ENCODE results near the gene CLMP. TPM values are rescaled to one million over a fixed set of nuclear protein-coding genes. Genes with fewer than 3 reads are reported as not detected.

CLMP gene
- total RNA-seq, 4 donors from 2014 or later, result 23.6 to 49.4 (median 38.0) TPM

GRCh38 chr11:123238297-123238696, 43.2 kb upstream of the CLMP start:
- no peak for DNase-seq
- in situ Hi-C loops (cut with MboI; ENCODE audit: low pct_ligation_motif_present in 1 of 4, low pct_unique_long_range_greater_than_20kb in 1 of 4, low sequenced_read_pairs in 3 of 4) (no loop called here), intact Hi-C loops (cut with DNase I; ENCODE audit: low total_unique reads) (loop anchor here (2.0 kb wide), 1 partner anchor 133 kb away; no protein-coding TSS in a partner anchor)
- Histone ChIP-seq H3K27ac (no peak overlapping the region), H3K27me3 (no peaks in the 10 kb centered on the region), H3K9me3 (no peaks in the 10 kb centered on the region), H3K36me3 (no peaks in the 10 kb centered on the region), H3K4me3 (no peak overlapping the region), H3K4me1 (peaks cover 0 to 7% (median 4%) of the 10 kb centered on the region in 4 donors)
- WGBS, 2 donors (ENCODE audit: low coverage in 1 of 2), result 89% methylated on average over 1 of the region's 1 CpG; no CpG with 5 or more reads in 1 of the 2 donors
- no peak for TF ChIP-seq POLR2AphosphoS5 (IDR thresholded peaks at IDR 0.05)
- no peak for TF ChIP-seq CTCF (IDR thresholded peaks at IDR 0.05)
- TF ChIP-seq POLR2A (IDR thresholded peaks at IDR 0.05), result no peak
- TF ChIP-seq EP300 (IDR thresholded peaks at IDR 0.05; ENCODE audit: low read depth), result no peak

- DNase-seq, result no peak
- no peak overlapping the region for H3K4me3 ChIP-seq
- in situ Hi-C loops (cut with MboI; ENCODE audit: low pct_ligation_motif_present in 1 of 4, low pct_unique_long_range_greater_than_20kb in 1 of 4, low sequenced_read_pairs in 3 of 4), result no loop called here
- no peaks in the 10 kb centered on the region for H3K27me3 ChIP-seq
- intact Hi-C loops (cut with DNase I; ENCODE audit: low total_unique reads), result no loop called here
- H3K4me1 ChIP-seq, result peaks cover 0 to 8% (median 5%) of the 10 kb centered on the region in 4 donors
- H3K27ac ChIP-seq, result no peak overlapping the region
- H3K36me3 ChIP-seq, result no peaks in the 10 kb centered on the region
- H3K9me3 ChIP-seq, result no peaks in the 10 kb centered on the region
- TF ChIP-seq POLR2AphosphoS5 (IDR thresholded peaks at IDR 0.05), result no peak
- TF ChIP-seq CTCF (IDR thresholded peaks at IDR 0.05), result no peak
- TF ChIP-seq POLR2A (IDR thresholded peaks at IDR 0.05), result no peak
- TF ChIP-seq EP300 (IDR thresholded peaks at IDR 0.05; ENCODE audit: low read depth), result no peak
- 90 to 100% methylated on average over 3 of the region's 3 CpGs for WGBS, 2 donors (ENCODE audit: low coverage in 1 of 2)
These were observed 41.8 kb upstream of the CLMP start for GRCh38 chr11:123236879-123237278.

GRCh38 chr11:123235656-123236261, 40.7 kb upstream of the CLMP start:
- intact Hi-C loops (cut with DNase I; ENCODE audit: low total_unique reads), result no loop called here
- in situ Hi-C loops (cut with MboI; ENCODE audit: low pct_ligation_motif_present in 1 of 4, low pct_unique_long_range_greater_than_20kb in 1 of 4, low sequenced_read_pairs in 3 of 4), result no loop called here
- DNase-seq, result no peak
- H3K4me3 ChIP-seq, result no peak overlapping the region
- peaks cover 0 to 13% (median 8%) of the 10 kb centered on the region in 4 donors for H3K4me1 ChIP-seq
- 66 to 69% methylated on average over 8 to 12 of the region's 12 CpGs for WGBS, 2 donors (ENCODE audit: low coverage in 1 of 2)
- no peaks in the 10 kb centered on the region for H3K36me3 ChIP-seq
- peak overlapping the region; percentile 37 to 77 (median 60) for H3K27ac ChIP-seq
- H3K27me3 ChIP-seq, result no peaks in the 10 kb centered on the region
- TF ChIP-seq EP300 (IDR thresholded peaks at IDR 0.05; ENCODE audit: low read depth) (no peak), POLR2A (IDR thresholded peaks at IDR 0.05) (no peak), POLR2AphosphoS5 (IDR thresholded peaks at IDR 0.05) (no peak), CTCF (IDR thresholded peaks at IDR 0.05) (no peak)
- H3K9me3 ChIP-seq, result no peaks in the 10 kb centered on the region

GRCh38 chr11:123235117-123235655, 40.1 kb upstream of the CLMP start:
- WGBS, 2 donors (ENCODE audit: low coverage in 1 of 2), result 64 to 82% methylated on average over 8 to 12 of the region's 12 CpGs
- intact Hi-C loops (cut with DNase I; ENCODE audit: low total_unique reads) (no loop called here), in situ Hi-C loops (cut with MboI; ENCODE audit: low pct_ligation_motif_present in 1 of 4, low pct_unique_long_range_greater_than_20kb in 1 of 4, low sequenced_read_pairs in 3 of 4) (no loop called here)
- TF ChIP-seq POLR2A (IDR thresholded peaks at IDR 0.05) (no peak), POLR2AphosphoS5 (IDR thresholded peaks at IDR 0.05) (peak in 2 of 3 donors; percentile 49 to 53), EP300 (IDR thresholded peaks at IDR 0.05; ENCODE audit: low read depth) (no peak), CTCF (IDR thresholded peaks at IDR 0.05) (peak; percentile 41 to 55 (median 46))
- Histone ChIP-seq H3K27me3 (no peaks in the 10 kb centered on the region), H3K4me3 (no peak overlapping the region), H3K9me3 (no peaks in the 10 kb centered on the region), H3K27ac (peak overlapping the region; percentile 37 to 77 (median 60)), H3K36me3 (no peaks in the 10 kb centered on the region), H3K4me1 (peaks cover 0 to 13% (median 8%) of the 10 kb centered on the region in 4 donors)
- peak; percentile 50 for DNase-seq

Data from transverse colon (tissue), 4 donors.